AG04450 (cell line): ENCODE data around the gene ATG7. TPM values are rescaled to one million over a fixed set of nuclear protein-coding genes. Genes with fewer than 3 reads are reported as not detected.

Experiments
- CTCF ChIA-PET: fragments of 300-600, 350-600 bp; formaldehyde crosslinking; extraction: SDS; loops from one replicate; lab custom pipeline; 2022; ENCODE audit warnings: antibody characterized with exemption, inconsistent platforms; lab: Charles Lee
- POLR2A ChIA-PET: fragments of 350-600 bp; formaldehyde crosslinking; extraction: SDS; loops from one replicate; lab custom pipeline; 2021; ENCODE audit warnings: antibody characterized with exemption, inconsistent platforms; lab: Yijun Ruan, JAX
- DNase-seq: peaks from one replicate; pipeline ENCODE4 v3.0.0-alpha.2; 2011; ENCODE audit warnings: low read depth, low spot score
- H3K27ac ChIP-seq: one replicate; pipeline ENCODE4 v1.5.1; 2012; ENCODE audit warnings: low read depth, low read length, control low read depth
- H3K27me3 ChIP-seq: one replicate; pipeline ENCODE4 v1.6.0; 2012; ENCODE audit warnings: low read length; ENCODE audit not compliant: control insufficient read depth, insufficient read depth
- H3K4me3 ChIP-seq: 2 replicates; pipeline ENCODE4 v1.5.1; 2011; ENCODE audit warnings: mild to moderate bottlenecking, low read depth, low read length, control low read depth
- H3K9me3 ChIP-seq: 2 replicates; pipeline ENCODE4 v1.5.1; 2012; ENCODE audit warnings: low read length; ENCODE audit not compliant: control insufficient read depth, insufficient read depth
- polyA plus RNA-seq: library from polyadenylated mRNA; depleted of rRNA; stranded (reverse); fragments of >200 nt; gene quantifications from 2 replicates; pipeline ENCODE4 v1.2.3, GENCODE V29; 2011
- TF ChIP-seq, protein P1 (sequence below): IDR thresholded peaks from 2 replicates; pipeline ENCODE4 v1.5.1; 2011; ENCODE audit warnings: low read depth, low read length, control low read depth, inconsistent platforms

The ATG7 gene
- polyA plus RNA-seq, 1 experiment = 51.7 TPM

DNA sequence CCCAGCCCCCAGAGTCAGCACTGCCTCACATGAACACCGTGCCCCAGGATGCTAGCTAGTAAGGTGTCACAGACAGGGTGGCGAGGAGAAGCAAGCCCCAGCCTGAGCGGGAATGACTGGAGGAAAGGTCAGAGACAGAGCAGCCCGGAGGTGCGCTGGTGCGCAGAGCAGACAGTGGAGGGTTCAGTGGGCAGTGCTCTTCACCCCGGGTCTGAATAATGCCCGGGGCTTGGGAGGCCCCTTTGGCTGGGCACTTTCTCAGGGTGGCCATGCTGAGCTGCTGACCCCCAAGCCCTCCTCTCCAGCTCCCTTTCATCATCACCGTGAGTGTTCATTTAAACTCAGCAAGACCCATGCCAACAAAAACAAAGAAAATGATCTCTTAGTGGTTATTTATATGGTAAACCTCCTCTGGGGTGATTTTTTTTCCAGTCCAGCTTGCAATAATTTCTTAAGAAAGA lies 260.8 kb downstream of the ATG7 start:
- Histone ChIP-seq H3K4me3 (no peak overlapping the region), H3K9me3 (peaks cover 4% of the 10 kb centered on the region; the same call in 1 of the 2 replicates), H3K27ac (no peak overlapping the region), H3K27me3 (no peaks in the 10 kb centered on the region)
- ChIA-PET POLR2A (interaction anchor here (1.1 kb wide), 1 partner anchor 24 kb away, joined by 8 read pairs; no protein-coding TSS in a partner anchor), CTCF (interaction anchor here (0.7 kb wide), 1 partner anchor 24 kb away, joined by 6 read pairs; no protein-coding TSS in a partner anchor)
- DNase-seq = no peak
- TF ChIP-seq, protein P1, sequence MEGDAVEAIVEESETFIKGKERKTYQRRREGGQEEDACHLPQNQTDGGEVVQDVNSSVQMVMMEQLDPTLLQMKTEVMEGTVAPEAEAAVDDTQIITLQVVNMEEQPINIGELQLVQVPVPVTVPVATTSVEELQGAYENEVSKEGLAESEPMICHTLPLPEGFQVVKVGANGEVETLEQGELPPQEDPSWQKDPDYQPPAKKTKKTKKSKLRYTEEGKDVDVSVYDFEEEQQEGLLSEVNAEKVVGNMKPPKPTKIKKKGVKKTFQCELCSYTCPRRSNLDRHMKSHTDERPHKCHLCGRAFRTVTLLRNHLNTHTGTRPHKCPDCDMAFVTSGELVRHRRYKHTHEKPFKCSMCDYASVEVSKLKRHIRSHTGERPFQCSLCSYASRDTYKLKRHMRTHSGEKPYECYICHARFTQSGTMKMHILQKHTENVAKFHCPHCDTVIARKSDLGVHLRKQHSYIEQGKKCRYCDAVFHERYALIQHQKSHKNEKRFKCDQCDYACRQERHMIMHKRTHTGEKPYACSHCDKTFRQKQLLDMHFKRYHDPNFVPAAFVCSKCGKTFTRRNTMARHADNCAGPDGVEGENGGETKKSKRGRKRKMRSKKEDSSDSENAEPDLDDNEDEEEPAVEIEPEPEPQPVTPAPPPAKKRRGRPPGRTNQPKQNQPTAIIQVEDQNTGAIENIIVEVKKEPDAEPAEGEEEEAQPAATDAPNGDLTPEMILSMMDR = no peak

DNA sequence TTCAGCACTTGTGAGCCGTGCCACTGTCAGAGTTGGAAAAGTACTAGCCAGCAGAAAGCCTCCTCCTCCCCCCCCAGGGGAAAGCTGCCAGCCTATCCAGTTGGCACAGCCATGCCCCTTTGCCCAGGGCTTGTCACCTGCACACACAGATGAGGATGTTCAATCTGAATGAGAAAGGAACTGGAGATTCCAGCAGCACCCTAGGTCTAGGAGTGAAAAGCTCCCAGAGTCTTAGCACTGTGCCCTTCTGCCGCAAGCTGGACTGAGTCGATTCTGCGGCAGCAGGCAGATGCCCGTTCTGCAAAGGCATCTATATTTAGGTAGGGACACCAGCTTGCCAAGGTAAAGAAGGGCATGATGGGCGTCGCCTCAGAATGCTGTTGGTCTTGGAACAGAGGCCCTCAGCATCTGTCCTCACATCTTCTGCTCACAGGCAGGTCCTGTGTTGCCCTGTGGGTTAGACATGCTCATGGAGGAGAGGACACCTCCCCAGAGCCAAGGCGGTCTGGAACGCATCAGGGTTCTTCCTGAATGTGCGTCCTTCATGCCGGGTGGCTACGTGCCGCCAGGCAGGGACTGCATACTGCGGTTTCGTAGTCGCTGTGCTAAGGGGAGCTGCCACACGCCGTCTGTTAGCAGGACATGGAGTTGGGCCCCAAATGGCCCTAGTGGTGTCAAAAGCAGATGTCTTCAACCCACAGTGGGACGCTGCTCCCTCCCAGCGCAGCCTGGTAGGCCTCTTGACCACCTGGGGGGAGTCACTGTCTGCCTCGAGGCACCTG lies 262.0 kb downstream of the ATG7 start:
- H3K27me3 ChIP-seq = no peaks in the 10 kb centered on the region
- POLR2A ChIA-PET = interaction anchor here (0.6 kb wide), 1 partner anchor 12 kb away, joined by 3 read pairs; no protein-coding TSS in a partner anchor
- DNase-seq = no peak
- TF ChIP-seq, protein P1 = no peak
- H3K4me3 ChIP-seq = no peak overlapping the region
- no peak overlapping the region for H3K27ac ChIP-seq
- CTCF ChIA-PET = interaction anchor here (0.6 kb wide), 1 partner anchor 117 kb away, joined by 4 read pairs; no protein-coding TSS in a partner anchor
- H3K9me3 ChIP-seq = peaks cover 4% of the 10 kb centered on the region; the same call in 1 of the 2 replicates

GRCh38 chr3:11534793-11535101 lies 262.6 kb downstream of the ATG7 start:
- H3K27ac ChIP-seq = no peak overlapping the region
- ChIA-PET POLR2A (no interaction called here), CTCF (interaction anchor here (0.6 kb wide), 1 partner anchor 117 kb away, joined by 4 read pairs; no protein-coding TSS in a partner anchor)
- TF ChIP-seq, protein P1 = no peak
- no peak overlapping the region for H3K4me3 ChIP-seq
- peaks cover 4% of the 10 kb centered on the region; the same call in 1 of the 2 replicates for H3K9me3 ChIP-seq
- H3K27me3 ChIP-seq = no peaks in the 10 kb centered on the region
- DNase-seq = no peak

DNA sequence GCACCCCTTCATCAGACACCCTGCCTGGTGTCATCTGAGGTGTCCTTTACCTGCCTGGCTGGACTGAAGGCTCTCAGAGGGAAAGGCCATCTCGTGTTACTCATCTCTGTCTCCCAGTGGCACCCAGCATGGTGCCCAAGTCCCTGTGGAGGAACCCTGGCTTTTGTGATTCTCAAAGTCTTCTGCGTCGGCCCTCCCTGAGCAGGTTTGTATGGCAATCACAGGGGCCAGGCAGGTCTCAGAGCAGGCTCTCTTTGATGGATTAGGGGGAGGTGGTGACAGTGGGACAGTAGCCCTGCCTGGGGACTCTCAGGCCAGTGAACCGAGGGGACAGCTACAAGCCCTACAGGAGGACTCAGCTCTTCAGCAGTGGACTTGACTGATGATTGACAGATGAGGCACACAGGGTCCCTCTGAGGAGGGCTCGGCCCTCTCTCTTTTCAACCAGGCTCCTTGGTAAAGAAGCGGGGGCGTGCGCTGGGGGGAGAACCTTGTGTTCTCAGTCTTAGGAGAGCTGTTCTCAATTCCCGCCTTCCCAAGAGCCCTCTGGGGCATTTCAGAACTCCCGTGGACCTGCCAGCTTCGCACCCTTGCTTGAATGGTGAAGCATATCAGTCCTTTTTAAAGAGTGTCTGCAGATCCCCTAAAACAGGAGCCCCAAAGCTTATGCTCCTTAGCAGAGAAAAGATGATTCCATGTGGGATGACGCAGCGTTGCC lies 263.2 kb downstream of the ATG7 start:
- TF ChIP-seq, protein P1 = no peak
- peaks cover 4% of the 10 kb centered on the region; the same call in 1 of the 2 replicates for H3K9me3 ChIP-seq
- H3K27me3 ChIP-seq = no peaks in the 10 kb centered on the region
- no peak for DNase-seq
- CTCF ChIA-PET = interaction anchor here (0.6 kb wide), 2 partner anchors 116 to 292 kb away, joined by 4 to 5 read pairs; no protein-coding TSS in a partner anchor
- H3K4me3 ChIP-seq = no peak overlapping the region
- no peak overlapping the region for H3K27ac ChIP-seq
- POLR2A ChIA-PET = no interaction called here
